GM12872 (cell line): ENCODE results near the gene LANCL3.

Source experiments
- CTCF ChIP-seq: IDR thresholded peaks from 3 replicates; pipeline ENCODE4 v1.5.1; 2011; ENCODE audit warnings: low read depth, mild to moderate bottlenecking, low read length, moderate library complexity; ENCODE audit not compliant: insufficient read depth

The LANCL3 gene

GRCh38 chrX:37697169-37697760 lies 125.8 kb downstream of the LANCL3 start:
- no peak for TF ChIP-seq CTCF

- TF ChIP-seq CTCF = no peak
Observed at GRCh38 chrX:37701588-37701987, 130.1 kb downstream of the LANCL3 start.

GRCh38 chrX:37711991-37712390 lies 140.5 kb downstream of the LANCL3 start:
- no peak for TF ChIP-seq CTCF

GRCh38 chrX:37712458-37712857 lies 141.0 kb downstream of the LANCL3 start:
- no peak for TF ChIP-seq CTCF

- TF ChIP-seq CTCF = no peak
Observed at GRCh38 chrX:37714479-37714878, 143.0 kb downstream of the LANCL3 start.

GRCh38 chrX:37716602-37717001 lies 145.1 kb downstream of the LANCL3 start:
- no peak for TF ChIP-seq CTCF

- no peak for TF ChIP-seq CTCF
Observed at GRCh38 chrX:37717708-37718107, 146.2 kb downstream of the LANCL3 start.

GRCh38 chrX:37722595-37722994 lies 151.1 kb downstream of the LANCL3 start:
- TF ChIP-seq CTCF = no peak
